HG03558 (cell line): ENCODE measurements around the gene DPP6.
"Not testable (repeated sequence)": the region's sequence is repeated elsewhere in the genome, so short reads cannot be mapped to it uniquely, and the experiment has no call there.

Experiments
- ATAC-seq: cut with Tn5 transposase; IDR thresholded peaks from one replicate; pipeline ENCODE4 v1.9.1; 2021; ENCODE audit warnings: moderate number of reproducible peaks; ENCODE audit not compliant: unreplicated experiment; ENCODE audit errors: extremely low read depth

The DPP6 gene

GRCh38 chr7:154928136-154929005, 876.2 kb downstream of the DPP6 start:
- ATAC-seq = peak; percentile 89

GRCh38 chr7:154929006-154929726, 877.0 kb downstream of the DPP6 start:
- no peak for ATAC-seq

GRCh38 chr7:154931906-154932305, 879.7 kb downstream of the DPP6 start:
- no peak for ATAC-seq

GRCh38 chr7:154934353-154934952, 882.3 kb downstream of the DPP6 start:
- ATAC-seq = not testable (repeated sequence)

- no peak for ATAC-seq
Measured at GRCh38 chr7:154937837-154938236, 885.6 kb downstream of the DPP6 start.

GRCh38 chr7:154942691-154943090, 890.5 kb downstream of the DPP6 start:
- ATAC-seq = no peak
